Measurements from ENCODE around the gene SHROOM1.

The SHROOM1 gene

DNA sequence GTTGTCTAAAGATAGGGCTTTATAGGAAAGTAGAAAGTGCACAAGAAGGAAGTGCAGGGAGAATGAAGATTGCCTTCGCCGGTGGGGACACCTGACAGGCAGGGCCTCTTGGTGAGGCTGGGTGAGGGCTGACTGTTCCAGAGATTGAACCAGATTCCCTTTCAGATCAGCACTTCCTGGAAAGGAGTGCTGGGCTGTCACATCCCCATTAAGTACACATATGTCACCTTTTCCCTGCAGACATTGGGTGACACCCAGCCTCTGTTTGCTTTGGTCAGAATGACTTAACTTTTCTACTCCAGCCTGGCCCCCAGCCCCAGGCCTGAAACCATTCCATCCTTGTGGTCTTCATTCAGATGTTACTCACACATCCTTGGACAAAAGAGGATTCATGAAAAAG, 7.4 kb upstream of the SHROOM1 start:
- Histone ChIP-seq H3K27ac (ENCODE audit: insufficient read depth, low read length, poor library complexity, severe bottlenecking) (no peak overlapping the region), H3K4me3 (ENCODE audit: insufficient read depth, low read depth, low read length, poor library complexity, severe bottlenecking) (no peak overlapping the region), H3K4me1 (ENCODE audit: control insufficient read depth, insufficient read depth, low read length, poor library complexity, severe bottlenecking) (no peaks in the 10 kb centered on the region), H3K36me3 (ENCODE audit: control insufficient read depth, insufficient read depth, low read length) (no peaks in the 10 kb centered on the region), H3K9me3 (ENCODE audit: control insufficient read depth, low read length) (no peaks in the 10 kb centered on the region), H3K27me3 (replicated peaks; ENCODE audit: control insufficient read depth, insufficient read depth, low read length, poor library complexity, severe bottlenecking) (no peaks in the 10 kb centered on the region)
- DNase-seq = no peak

GRCh38 chr5:132836852-132837251, 6.4 kb upstream of the SHROOM1 start:
- no peak overlapping the region for H3K4me3 ChIP-seq (ENCODE audit: insufficient read depth, low read depth, low read length, poor library complexity, severe bottlenecking)
- no peak overlapping the region for H3K27ac ChIP-seq (ENCODE audit: insufficient read depth, low read length, poor library complexity, severe bottlenecking)
- no peaks in the 10 kb centered on the region for H3K36me3 ChIP-seq (ENCODE audit: control insufficient read depth, insufficient read depth, low read length)
- DNase-seq = no peak
- no peaks in the 10 kb centered on the region for H3K9me3 ChIP-seq (ENCODE audit: control insufficient read depth, low read length)
- no peaks in the 10 kb centered on the region for H3K4me1 ChIP-seq (ENCODE audit: control insufficient read depth, insufficient read depth, low read length, poor library complexity, severe bottlenecking)
- H3K27me3 ChIP-seq (replicated peaks; ENCODE audit: control insufficient read depth, insufficient read depth, low read length, poor library complexity, severe bottlenecking) = no peaks in the 10 kb centered on the region

DNA sequence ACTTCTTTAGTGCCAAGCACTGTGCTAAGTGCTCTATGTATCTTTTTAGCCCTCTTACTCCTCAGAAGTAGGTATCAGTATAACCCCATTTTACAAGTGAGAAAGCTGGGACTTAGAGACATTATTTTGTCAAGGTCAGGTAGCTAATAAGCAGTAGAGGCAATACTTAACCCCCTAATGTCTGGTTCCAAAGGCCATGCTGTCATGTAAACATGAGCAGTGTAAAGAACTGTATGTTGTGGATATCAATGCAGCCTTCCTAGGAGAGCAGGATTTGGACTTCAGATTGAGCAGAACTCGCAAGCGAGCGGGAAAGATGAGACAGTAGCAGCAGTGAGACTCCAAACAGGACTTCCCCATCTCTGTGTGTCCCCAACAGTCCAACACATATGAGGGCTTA, 3.6 kb upstream of the SHROOM1 start:
- Histone ChIP-seq H3K36me3 (ENCODE audit: control insufficient read depth, insufficient read depth, low read length) (no peaks in the 10 kb centered on the region), H3K4me3 (ENCODE audit: insufficient read depth, low read depth, low read length, poor library complexity, severe bottlenecking) (no peak overlapping the region), H3K27me3 (replicated peaks; ENCODE audit: control insufficient read depth, insufficient read depth, low read length, poor library complexity, severe bottlenecking) (peaks cover 14% of the 10 kb centered on the region), H3K27ac (ENCODE audit: insufficient read depth, low read length, poor library complexity, severe bottlenecking) (no peak overlapping the region), H3K9me3 (ENCODE audit: control insufficient read depth, low read length) (no peaks in the 10 kb centered on the region), H3K4me1 (ENCODE audit: control insufficient read depth, insufficient read depth, low read length, poor library complexity, severe bottlenecking) (peaks cover 8% of the 10 kb centered on the region)
- DNase-seq = no peak

DNA sequence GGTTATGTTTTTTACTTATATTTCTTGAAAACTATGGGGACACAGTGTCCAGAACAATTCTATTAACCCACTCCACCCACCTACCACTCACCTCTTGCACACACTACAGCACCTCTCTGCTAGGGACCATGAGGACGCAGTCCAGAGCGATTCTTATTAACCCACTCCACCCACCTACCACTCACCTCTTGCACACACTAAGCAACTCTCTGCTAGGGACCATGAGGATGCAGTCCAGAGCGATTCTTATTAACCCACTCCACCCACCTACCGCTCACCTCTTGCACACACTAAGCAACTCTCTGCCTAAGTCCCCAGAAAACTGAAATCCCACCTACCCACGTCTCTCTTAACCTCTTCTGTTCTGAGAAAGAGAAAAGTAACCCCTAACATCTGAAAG, 2.2 kb upstream of the SHROOM1 start:
- H3K4me3 ChIP-seq (ENCODE audit: insufficient read depth, low read depth, low read length, poor library complexity, severe bottlenecking) = no peak overlapping the region
- peaks cover 14% of the 10 kb centered on the region for H3K27me3 ChIP-seq (replicated peaks; ENCODE audit: control insufficient read depth, insufficient read depth, low read length, poor library complexity, severe bottlenecking)
- H3K27ac ChIP-seq (ENCODE audit: insufficient read depth, low read length, poor library complexity, severe bottlenecking) = no peak overlapping the region
- no peaks in the 10 kb centered on the region for H3K36me3 ChIP-seq (ENCODE audit: control insufficient read depth, insufficient read depth, low read length)
- H3K9me3 ChIP-seq (ENCODE audit: control insufficient read depth, low read length) = no peaks in the 10 kb centered on the region
- DNase-seq = no peak
- peaks cover 8% of the 10 kb centered on the region for H3K4me1 ChIP-seq (ENCODE audit: control insufficient read depth, insufficient read depth, low read length, poor library complexity, severe bottlenecking)

DNA sequence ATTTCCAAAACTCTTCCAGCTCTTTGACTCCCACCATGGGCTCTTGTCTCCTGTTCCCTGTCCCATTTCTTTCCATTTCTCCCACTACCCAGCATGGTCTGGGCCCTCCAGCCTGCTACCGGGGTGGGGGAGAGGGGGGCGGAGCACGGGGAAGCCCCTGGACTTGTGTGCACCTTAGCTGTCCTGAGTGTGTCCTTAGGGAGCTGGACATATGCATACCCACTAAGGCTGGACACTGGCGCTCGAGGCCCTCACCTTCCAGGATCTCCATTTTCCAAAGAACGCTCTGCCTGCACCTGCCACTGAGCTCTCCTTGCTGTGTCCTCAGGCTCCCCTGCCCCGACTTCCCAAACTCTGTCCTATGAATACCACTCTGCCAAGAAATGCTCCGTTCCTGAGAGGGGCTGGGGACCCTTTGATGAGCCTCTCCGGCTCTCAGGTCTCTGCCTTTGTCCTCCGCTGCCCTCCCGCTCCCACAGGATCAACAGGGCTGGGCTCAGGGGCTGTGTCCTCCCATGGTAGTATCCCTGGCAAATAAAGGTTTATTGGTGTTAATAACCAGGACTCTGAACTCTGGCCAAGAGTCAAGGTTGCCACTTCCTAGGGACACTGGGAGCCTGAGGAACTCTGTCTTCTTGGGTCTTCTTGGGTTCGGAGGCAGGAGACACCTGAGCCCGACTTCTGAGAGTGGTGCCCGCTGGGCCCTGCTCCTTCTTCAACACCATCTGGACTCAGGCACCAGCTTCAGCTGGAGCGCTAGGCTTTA, 831 bp upstream of the SHROOM1 start:
- no peaks in the 10 kb centered on the region for H3K9me3 ChIP-seq (ENCODE audit: control insufficient read depth, low read length)
- H3K4me3 ChIP-seq (ENCODE audit: insufficient read depth, low read depth, low read length, poor library complexity, severe bottlenecking) = no peak overlapping the region
- H3K27ac ChIP-seq (ENCODE audit: insufficient read depth, low read length, poor library complexity, severe bottlenecking) = no peak overlapping the region
- H3K4me1 ChIP-seq (ENCODE audit: control insufficient read depth, insufficient read depth, low read length, poor library complexity, severe bottlenecking) = peaks cover 8% of the 10 kb centered on the region
- peaks cover 23% of the 10 kb centered on the region for H3K27me3 ChIP-seq (replicated peaks; ENCODE audit: control insufficient read depth, insufficient read depth, low read length, poor library complexity, severe bottlenecking)
- DNase-seq = no peak
- H3K36me3 ChIP-seq (ENCODE audit: control insufficient read depth, insufficient read depth, low read length) = no peaks in the 10 kb centered on the region

DNA sequence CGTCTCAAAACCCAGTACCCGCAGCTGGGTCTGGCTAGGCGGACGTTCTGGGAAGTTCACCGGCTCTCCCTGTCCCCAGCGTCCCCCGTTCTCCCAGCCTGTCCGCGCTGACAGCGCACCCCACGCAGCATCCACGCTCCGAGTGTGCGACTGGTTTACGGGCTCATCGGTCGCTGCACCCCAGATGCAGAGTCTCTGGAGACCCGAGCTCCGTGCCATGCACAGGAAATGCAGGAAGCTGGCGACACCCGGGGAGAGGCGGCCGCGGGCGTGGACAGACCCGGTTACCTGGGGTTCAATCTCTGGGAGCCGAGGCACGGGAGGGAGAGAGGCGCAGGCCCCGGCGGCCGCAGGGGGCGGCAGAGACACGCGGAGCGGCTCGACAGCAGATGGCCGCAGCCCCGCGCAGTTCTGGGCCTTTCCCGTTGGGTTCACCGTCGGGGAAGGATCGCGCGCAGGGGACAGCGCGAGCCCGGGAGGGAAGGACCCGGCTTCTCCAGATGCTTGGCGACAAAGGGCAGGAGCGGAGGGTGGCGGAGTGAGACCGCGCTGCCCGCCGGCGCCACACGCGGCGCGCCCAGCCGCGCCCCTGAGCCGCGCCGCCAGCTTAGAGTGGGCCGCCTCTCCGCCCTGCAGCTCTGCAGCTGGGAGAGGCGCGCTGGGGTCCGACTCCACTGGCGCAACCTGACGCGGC, 558 bp downstream of the SHROOM1 start:
- Histone ChIP-seq H3K27ac (ENCODE audit: insufficient read depth, low read length, poor library complexity, severe bottlenecking) (no peak overlapping the region), H3K27me3 (replicated peaks; ENCODE audit: control insufficient read depth, insufficient read depth, low read length, poor library complexity, severe bottlenecking) (peaks cover 35% of the 10 kb centered on the region), H3K36me3 (ENCODE audit: control insufficient read depth, insufficient read depth, low read length) (no peaks in the 10 kb centered on the region), H3K4me3 (ENCODE audit: insufficient read depth, low read depth, low read length, poor library complexity, severe bottlenecking) (peak overlapping the region; percentile 53), H3K4me1 (ENCODE audit: control insufficient read depth, insufficient read depth, low read length, poor library complexity, severe bottlenecking) (peaks cover 10% of the 10 kb centered on the region), H3K9me3 (ENCODE audit: control insufficient read depth, low read length) (no peaks in the 10 kb centered on the region)
- DNase-seq = peak; percentile 41 to 46 (median 46)

GRCh38 chr5:132828846-132829494, 1.5 kb downstream of the SHROOM1 start:
- peaks cover 35% of the 10 kb centered on the region for H3K27me3 ChIP-seq (replicated peaks; ENCODE audit: control insufficient read depth, insufficient read depth, low read length, poor library complexity, severe bottlenecking)
- H3K4me3 ChIP-seq (ENCODE audit: insufficient read depth, low read depth, low read length, poor library complexity, severe bottlenecking) = no peak overlapping the region
- no peak for DNase-seq
- peaks cover 10% of the 10 kb centered on the region for H3K4me1 ChIP-seq (ENCODE audit: control insufficient read depth, insufficient read depth, low read length, poor library complexity, severe bottlenecking)
- H3K36me3 ChIP-seq (ENCODE audit: control insufficient read depth, insufficient read depth, low read length) = no peaks in the 10 kb centered on the region
- no peaks in the 10 kb centered on the region for H3K9me3 ChIP-seq (ENCODE audit: control insufficient read depth, low read length)
- no peak overlapping the region for H3K27ac ChIP-seq (ENCODE audit: insufficient read depth, low read length, poor library complexity, severe bottlenecking)

GRCh38 chr5:132827943-132828673, 2.3 kb downstream of the SHROOM1 start:
- DNase-seq = no peak
- H3K9me3 ChIP-seq (ENCODE audit: control insufficient read depth, low read length) = no peaks in the 10 kb centered on the region
- H3K4me3 ChIP-seq (ENCODE audit: insufficient read depth, low read depth, low read length, poor library complexity, severe bottlenecking) = no peak overlapping the region
- peaks cover 10% of the 10 kb centered on the region for H3K4me1 ChIP-seq (ENCODE audit: control insufficient read depth, insufficient read depth, low read length, poor library complexity, severe bottlenecking)
- H3K27ac ChIP-seq (ENCODE audit: insufficient read depth, low read length, poor library complexity, severe bottlenecking) = no peak overlapping the region
- H3K36me3 ChIP-seq (ENCODE audit: control insufficient read depth, insufficient read depth, low read length) = no peaks in the 10 kb centered on the region
- H3K27me3 ChIP-seq (replicated peaks; ENCODE audit: control insufficient read depth, insufficient read depth, low read length, poor library complexity, severe bottlenecking) = peaks cover 35% of the 10 kb centered on the region

GRCh38 chr5:132826424-132827082, 3.9 kb downstream of the SHROOM1 start:
- peaks cover 10% of the 10 kb centered on the region for H3K4me1 ChIP-seq (ENCODE audit: control insufficient read depth, insufficient read depth, low read length, poor library complexity, severe bottlenecking)
- H3K9me3 ChIP-seq (ENCODE audit: control insufficient read depth, low read length) = no peaks in the 10 kb centered on the region
- H3K36me3 ChIP-seq (ENCODE audit: control insufficient read depth, insufficient read depth, low read length) = no peaks in the 10 kb centered on the region
- H3K4me3 ChIP-seq (ENCODE audit: insufficient read depth, low read depth, low read length, poor library complexity, severe bottlenecking) = no peak overlapping the region
- DNase-seq = no peak
- H3K27ac ChIP-seq (ENCODE audit: insufficient read depth, low read length, poor library complexity, severe bottlenecking) = no peak overlapping the region
- H3K27me3 ChIP-seq (replicated peaks; ENCODE audit: control insufficient read depth, insufficient read depth, low read length, poor library complexity, severe bottlenecking) = peaks cover 35% of the 10 kb centered on the region

Data from effector memory CD4-positive, alpha-beta T cell (primary cell).